CD4-positive, alpha-beta T cell treated with Interleukin-6 at 100 ng/mL for 8 hours (primary cell): ENCODE data around the gene ZNF469.

Experiments used
- DNase-seq: peaks from one replicate; pipeline ENCODE4 v3.0.0-alpha.2; 2020; ENCODE audit warnings: mixed read lengths, low spot score

ZNF469 gene

GRCh38 chr16:88411951-88412576 is 29.3 kb downstream of the ZNF469 start:
- DNase-seq: no peak

DNA sequence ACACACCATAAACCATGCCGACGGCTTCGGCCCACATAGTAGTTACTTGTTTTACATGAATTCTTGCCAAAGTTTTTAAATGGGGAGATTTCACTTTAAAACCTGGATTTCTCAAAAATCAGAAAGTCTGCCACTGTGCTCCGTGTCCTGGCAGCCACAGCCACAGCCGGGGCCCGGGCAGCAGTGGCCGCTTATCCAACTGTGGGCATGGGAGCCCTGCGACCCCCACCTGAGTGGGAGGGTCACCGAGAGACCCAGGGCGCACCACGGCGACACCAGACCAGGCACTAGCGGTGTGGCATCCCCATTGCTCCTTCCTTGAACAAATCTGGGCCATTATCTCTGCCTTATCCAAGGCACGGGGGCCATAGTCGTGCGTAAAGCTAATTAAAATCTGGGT is 30.0 kb downstream of the ZNF469 start:
- no peak for DNase-seq

GRCh38 chr16:88413231-88413630 is 30.5 kb downstream of the ZNF469 start:
- no peak for DNase-seq

DNA sequence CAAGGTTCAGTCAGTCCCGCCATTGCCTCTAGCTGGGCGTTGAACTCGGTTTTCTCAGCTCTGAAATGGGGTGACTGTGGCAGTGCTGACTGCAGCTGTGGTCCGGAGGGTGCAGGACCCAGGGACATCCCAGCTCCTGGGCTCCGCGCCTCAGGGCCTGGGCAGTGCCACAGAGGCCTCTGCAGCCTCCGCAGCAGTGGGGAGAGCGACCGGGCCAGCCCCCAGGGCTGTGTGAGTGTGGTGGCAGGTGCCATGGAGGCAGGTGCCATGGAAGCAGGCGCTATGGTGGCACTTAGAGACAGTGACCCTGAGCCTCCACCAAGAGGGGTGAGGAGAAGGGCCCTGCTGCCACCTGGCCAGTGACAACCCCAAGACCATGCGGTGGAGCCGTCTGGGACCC is 30.9 kb downstream of the ZNF469 start:
- DNase-seq: no peak

- DNase-seq: no peak
These were observed 32.0 kb downstream of the ZNF469 start for GRCh38 chr16:88414521-88415380.

- no peak for DNase-seq
These were observed 32.6 kb downstream of the ZNF469 start for GRCh38 chr16:88415381-88415705.

DNA sequence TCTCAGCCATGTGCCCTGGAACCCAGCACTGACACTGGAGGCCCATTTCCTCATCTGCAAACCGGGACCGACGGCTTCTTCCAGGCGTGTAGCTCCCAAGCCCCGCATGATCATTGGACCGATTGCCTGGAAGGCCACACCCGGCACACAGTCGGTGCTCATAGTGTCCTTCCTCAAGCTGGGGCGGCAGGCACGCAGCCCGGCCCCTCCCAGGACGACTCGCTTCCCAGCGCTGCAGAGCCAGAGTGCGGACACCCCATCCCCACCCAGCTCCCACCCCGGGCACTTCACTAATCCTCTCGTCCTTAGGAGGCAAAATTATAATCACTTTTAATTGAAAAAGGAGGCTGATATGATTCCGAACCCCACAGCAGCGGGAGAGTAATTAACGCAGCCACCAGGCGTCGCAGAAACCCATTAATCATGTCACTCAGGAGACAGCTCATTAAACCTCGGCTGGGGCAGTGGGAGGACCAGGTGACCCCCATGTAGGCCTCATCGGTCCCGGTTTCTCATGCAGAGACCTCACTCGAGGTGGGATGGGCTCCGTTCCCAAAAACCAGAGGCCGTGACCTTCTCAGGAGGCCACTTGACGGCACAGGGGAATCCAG is 33.1 kb downstream of the ZNF469 start:
- DNase-seq: no peak

- DNase-seq: no peak
These were observed 33.9 kb downstream of the ZNF469 start for GRCh38 chr16:88416686-88417085.

DNA sequence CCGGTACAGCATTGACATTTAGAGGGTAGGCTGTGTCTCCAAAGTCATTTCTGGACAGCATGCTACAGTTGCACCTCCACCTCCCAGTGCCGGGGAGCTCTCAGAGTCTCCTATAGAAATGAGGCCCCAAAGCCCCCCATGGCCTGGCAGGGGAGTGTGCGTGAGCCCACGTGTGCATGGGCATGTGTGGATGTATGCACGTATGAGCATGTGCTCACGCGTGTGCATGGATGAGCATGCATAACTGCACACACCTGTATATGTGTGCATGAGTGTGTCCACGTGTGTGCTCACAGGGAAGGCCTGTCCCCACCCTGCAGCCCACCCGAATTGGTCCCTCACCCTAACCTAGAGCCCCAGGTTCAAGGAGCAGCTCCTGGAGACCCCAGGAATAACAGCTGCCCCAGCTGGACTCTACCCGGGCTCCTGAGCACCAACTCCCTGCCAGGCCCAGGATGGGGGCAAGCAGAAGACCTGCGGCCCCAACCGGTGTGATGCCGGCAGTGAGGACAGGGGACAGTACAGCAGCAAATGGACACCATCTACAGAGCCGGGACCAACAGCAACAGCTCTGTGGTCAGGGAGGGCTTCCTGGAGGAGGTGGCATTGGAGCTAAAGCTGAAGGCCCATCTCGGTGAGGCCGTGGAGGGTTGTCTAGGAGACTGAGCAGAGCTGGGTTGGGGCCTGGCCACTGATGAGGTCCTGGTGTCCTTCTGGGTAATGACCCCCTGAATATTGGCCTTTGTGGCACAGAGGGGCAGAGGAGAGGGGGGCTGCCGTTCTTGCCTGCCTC is 35.1 kb downstream of the ZNF469 start:
- DNase-seq: no peak

DNA sequence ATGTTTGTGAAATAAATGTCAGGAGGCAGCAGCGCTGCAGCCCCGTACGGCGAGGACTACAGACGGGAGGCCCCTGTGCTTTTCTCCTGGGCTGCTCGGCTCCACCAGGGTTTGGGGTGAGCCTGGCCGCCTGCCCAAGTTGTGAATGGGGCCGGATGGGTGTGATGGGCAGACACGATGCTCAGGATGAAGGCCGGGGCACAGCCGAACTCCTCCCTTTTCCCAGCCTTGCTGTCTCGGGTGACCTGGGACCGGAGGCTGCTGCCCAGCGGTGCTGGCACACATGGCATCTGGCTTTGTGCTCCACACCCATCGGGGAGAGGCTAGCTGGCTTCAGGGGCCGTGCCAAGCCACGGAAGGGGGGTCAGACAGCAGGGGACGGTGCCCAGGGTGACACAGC is 36.1 kb downstream of the ZNF469 start:
- DNase-seq: no peak

- no peak for DNase-seq
These were observed 37.0 kb downstream of the ZNF469 start for GRCh38 chr16:88419790-88420189.

DNA sequence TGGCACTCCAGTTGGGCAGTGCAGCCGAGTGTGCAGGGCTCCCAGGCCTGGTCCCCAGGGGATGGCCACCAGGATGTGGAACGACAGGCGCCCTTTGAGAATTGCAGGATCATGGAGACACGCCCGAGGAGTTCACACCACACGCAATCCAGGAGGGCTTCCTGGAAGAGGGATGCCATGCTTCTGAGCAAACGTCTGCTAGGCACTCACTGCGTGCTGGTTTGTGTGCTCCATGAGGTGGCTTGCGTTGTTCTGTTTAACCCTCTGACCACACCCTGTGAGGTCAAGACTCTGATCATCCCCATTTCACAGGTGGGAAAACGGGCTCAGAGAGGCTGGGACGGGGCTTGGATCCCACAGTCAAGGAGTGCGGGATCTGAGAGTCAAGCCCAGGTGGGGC is 37.7 kb downstream of the ZNF469 start:
- DNase-seq: no peak

DNA sequence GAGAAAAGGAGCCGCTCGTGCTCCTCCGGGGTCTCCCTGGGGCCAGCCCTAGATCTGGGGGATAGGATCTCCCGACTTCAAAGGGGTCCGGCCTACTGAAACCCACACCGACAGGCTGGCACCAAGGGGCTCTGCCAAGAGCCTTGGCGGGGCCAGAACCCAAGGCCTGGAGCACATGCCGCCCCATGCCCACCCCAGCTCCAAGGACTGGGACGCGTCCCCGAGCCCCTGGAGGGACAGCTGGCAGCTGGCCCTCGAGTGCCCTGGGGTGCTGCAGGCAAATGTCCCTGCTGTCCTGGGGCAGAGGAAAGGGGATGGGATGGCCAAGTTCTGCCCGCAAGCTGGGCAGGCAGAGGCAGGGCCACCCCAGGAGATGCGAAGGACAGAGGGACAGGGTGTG is 38.5 kb downstream of the ZNF469 start:
- DNase-seq: no peak

DNA sequence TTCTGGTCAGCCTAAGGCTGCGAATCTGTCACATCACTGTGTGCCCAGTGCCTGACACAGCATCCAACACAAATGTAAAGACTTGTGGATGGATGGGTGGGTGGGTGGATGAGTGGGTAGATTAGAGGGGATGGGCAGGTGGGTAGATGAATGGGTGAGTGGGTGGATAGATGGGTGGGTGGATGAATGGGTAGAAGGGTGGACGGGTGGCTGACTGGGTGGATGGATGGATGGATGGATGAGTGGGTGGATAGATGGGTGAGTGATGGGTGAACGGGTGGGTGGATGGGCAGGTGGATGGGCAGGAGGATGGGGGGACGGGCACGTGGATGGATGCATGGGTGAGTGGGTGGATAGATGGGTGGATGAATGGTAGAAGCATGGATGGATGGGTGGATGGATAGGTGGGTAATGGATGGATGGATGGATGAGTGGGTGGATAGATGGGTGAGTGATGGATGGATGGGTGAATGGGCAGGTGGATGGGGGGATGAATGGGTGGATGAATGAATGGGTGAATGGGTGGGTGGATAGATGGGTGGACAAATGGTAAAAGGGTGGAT is 39.2 kb downstream of the ZNF469 start:
- no peak for DNase-seq

DNA sequence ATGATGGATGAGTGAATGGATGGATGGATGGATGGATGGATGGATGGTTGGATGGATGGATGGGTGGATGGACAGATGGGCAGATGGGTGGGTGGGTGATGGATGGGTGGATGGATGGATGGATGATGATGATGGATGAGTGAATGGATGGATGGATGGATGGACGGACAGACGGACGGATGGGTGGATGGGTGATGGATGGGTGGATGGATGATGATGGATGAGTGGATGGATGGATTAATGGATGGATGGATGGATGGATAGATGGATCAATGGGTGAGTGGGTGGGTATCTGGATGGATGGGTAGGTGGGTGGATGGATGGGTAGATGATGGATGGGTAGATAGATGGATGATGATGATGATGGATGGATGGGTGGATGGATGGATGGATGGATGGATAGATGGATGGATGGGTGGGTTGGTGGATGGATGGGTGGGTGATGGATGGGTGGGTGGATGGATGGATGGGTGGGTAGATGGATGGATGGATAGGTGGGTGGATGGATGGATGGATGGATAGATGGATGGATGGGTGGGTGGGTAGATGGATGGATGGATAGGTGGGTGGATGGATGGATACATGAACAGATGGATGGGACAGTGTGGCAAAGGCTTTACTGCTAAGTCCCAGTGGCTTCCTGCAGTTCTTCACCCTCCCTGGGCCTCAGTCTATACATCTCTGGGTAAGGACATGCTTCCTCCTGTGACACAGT is 40.1 kb downstream of the ZNF469 start:
- no peak for DNase-seq

GRCh38 chr16:88423448-88423850 is 40.7 kb downstream of the ZNF469 start:
- DNase-seq: no peak

- DNase-seq: no peak
These were observed 42.0 kb downstream of the ZNF469 start for GRCh38 chr16:88424587-88425235.

- no peak for DNase-seq
These were observed 43.3 kb downstream of the ZNF469 start for GRCh38 chr16:88426018-88426417.

DNA sequence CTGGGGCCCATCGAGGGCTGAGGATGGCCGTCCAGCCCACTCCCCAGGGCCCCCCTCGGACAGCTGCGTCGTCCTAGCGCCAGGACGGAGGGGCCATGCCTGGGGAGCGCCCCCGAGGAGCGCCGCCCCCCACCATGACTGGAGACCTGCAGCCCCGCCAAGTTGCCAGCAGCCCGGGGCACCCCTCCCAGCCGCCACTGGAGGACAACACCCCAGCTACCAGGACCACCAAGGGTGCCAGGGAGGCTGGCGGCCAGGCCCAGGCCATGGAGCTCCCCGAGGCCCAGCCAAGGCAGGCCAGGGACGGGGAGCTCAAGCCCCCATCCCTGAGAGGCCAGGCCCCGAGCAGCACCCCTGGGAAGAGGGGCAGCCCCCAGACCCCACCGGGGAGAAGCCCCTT is 44.6 kb downstream of the ZNF469 start:
- DNase-seq: no peak

DNA sequence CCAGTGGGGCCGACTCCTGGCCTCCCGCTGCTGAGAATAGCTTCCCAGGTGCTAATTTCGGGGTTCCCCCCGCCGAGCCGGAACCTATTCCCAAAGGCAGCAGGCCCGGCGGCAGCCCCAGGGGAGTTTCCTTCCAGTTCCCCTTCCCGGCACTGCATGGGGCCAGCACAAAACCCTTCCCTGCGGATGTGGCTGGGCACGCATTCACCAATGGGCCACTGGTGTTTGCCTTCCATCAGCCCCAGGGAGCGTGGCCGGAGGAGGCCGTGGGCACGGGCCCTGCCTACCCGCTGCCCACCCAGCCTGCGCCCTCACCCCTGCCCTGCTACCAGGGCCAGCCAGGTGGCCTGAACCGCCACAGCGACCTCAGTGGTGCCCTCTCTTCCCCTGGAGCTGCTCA is 45.4 kb downstream of the ZNF469 start:
- DNase-seq: no peak
